H1 (cell line): ENCODE data around the gene LRP5. TPM values are rescaled to one million over a fixed set of nuclear protein-coding genes. Genes with fewer than 3 reads are reported as not detected.

Experiments
- CTCF ChIA-PET: fragments of 300-600 bp; sonication (Branson Sonifier 250); formaldehyde crosslinking; loops from one replicate; lab custom pipeline; 2021; ENCODE audit not compliant: partially characterized antibody; lab: Charles Lee
- POLR2A ChIA-PET: fragments of 300-600 bp; sonication (Branson Sonifier 250); formaldehyde crosslinking; loops from one replicate; lab custom pipeline; 2021; ENCODE audit warnings: inconsistent platforms; ENCODE audit not compliant: partially characterized antibody; lab: Charles Lee
- DNase-seq, 2 experiments: peaks; one replicate each; pipeline versions ENCODE4 v3.0.0 to v3.0.0-alpha.2; 2010 to 2022; ENCODE audit warnings: low spot score in 2 of 2, low read depth in 1 of 2, mixed read lengths in 1 of 2
- FAIRE-seq: peaks from 2 replicates; lab custom pipeline; 2011; peaks lifted over from hg19 to GRCh38; lab: Jason Lieb, UNC
- H2AFZ ChIP-seq: 2 replicates; pipeline ENCODE4 v1.8.1; 2012; ENCODE audit warnings: low read length, inconsistent platforms
- H2AK5ac ChIP-seq: 2 replicates; pipeline ENCODE4 v1.6.1; 2013; ENCODE audit warnings: low read depth, low read length
- H2BK120ac ChIP-seq: replicated peaks from 2 replicates; pipeline ENCODE3; 2013; ENCODE audit warnings: low read depth, low read length, inconsistent platforms
- H2BK12ac ChIP-seq: 2 replicates; pipeline ENCODE4 v1.6.1; 2013; ENCODE audit warnings: low read depth, low read length
- H2BK15ac ChIP-seq: 2 replicates; pipeline ENCODE4 v1.6.1; 2013; ENCODE audit warnings: low read length
- H2BK20ac ChIP-seq: 2 replicates; pipeline ENCODE4 v1.6.1; 2013; ENCODE audit warnings: low read length
- H2BK5ac ChIP-seq: 2 replicates; pipeline ENCODE4 v1.6.1; 2013; ENCODE audit warnings: low read depth, low read length
- H3K14ac ChIP-seq: 2 replicates; pipeline ENCODE4 v1.6.1; 2013; ENCODE audit warnings: inconsistent platforms; ENCODE audit not compliant: insufficient read length
- H3K18ac ChIP-seq: 2 replicates; pipeline ENCODE4 v1.6.1; 2013; ENCODE audit warnings: low read length; ENCODE audit errors: extremely low read depth
- H3K23ac ChIP-seq: 2 replicates; pipeline ENCODE4 v1.6.1; 2013; ENCODE audit warnings: inconsistent platforms; ENCODE audit not compliant: insufficient read length
- H3K23me2 ChIP-seq: 2 replicates; pipeline ENCODE4 v1.6.1; 2013; ENCODE audit warnings: low read depth, low read length
- H3K27ac ChIP-seq: 2 replicates; pipeline ENCODE4 v1.6.1; 2011; ENCODE audit warnings: low read depth, low read length, inconsistent platforms
- H3K27me3 ChIP-seq, 4 experiments: replicated peaks in 1 of 4; 1 replicate in 1 of 4; 2 replicates in 3 of 4; pipeline versions ENCODE4 v1.6.1 to v1.8.1; 2011 to 2013; ENCODE audit warnings: low read length in 3 of 4, mild to moderate bottlenecking in 3 of 4, inconsistent platforms in 2 of 4, mixed read lengths in 2 of 4, moderate library complexity in 1 of 4; ENCODE audit not compliant: control insufficient read depth in 3 of 4, insufficient read depth in 3 of 4; ENCODE audit errors: extremely low read depth in 1 of 4
- H3K36me3 ChIP-seq, 4 experiments: 2 replicates each; pipeline versions ENCODE4 v1.6.1 to v1.8.1; 2011 to 2013; ENCODE audit warnings: mild to moderate bottlenecking in 4 of 4, low read length in 3 of 4, moderate library complexity in 2 of 4, control low read depth in 1 of 4, inconsistent platforms in 1 of 4; ENCODE audit not compliant: insufficient read depth in 4 of 4, control insufficient read depth in 2 of 4
- H3K4ac ChIP-seq: replicated peaks from 2 replicates; pipeline ENCODE3; 2013; ENCODE audit warnings: low read length, low read depth, mixed read lengths, inconsistent platforms; ENCODE audit not compliant: insufficient read length
- H3K4me1 ChIP-seq, 4 experiments: replicated peaks in 1 of 4; 1 replicate in 1 of 4; 2 replicates in 3 of 4; pipeline versions ENCODE4 v1.6.1 to v1.8.1; 2011 to 2013; ENCODE audit warnings: low read length in 3 of 4, inconsistent platforms in 2 of 4, mixed read lengths in 1 of 4; ENCODE audit not compliant: insufficient read depth in 4 of 4, control insufficient read depth in 3 of 4
- H3K4me2 ChIP-seq, 2 experiments: 2 replicates each; pipeline versions ENCODE4 v1.6.1 to v1.8.1; 2011 to 2013; ENCODE audit warnings: low read depth in 2 of 2, low read length in 2 of 2, control low read depth in 1 of 2, inconsistent platforms in 1 of 2, mild to moderate bottlenecking in 1 of 2; ENCODE audit not compliant: insufficient read depth in 1 of 2
- H3K4me3 ChIP-seq, 4 experiments: fragments of 200-600, 300-600 bp in 1 of 4; sonication (generic), shearing (Covaris generic), sonication (Bioruptor Twin) in 1 of 4; 2 replicates each; pipeline versions ENCODE4 v1.5.1 to v1.8.1; 2011 to 2016; ENCODE audit warnings: low read length in 4 of 4, low read depth in 3 of 4, control low read depth in 2 of 4, inconsistent platforms in 2 of 4, mild to moderate bottlenecking in 2 of 4, mixed read lengths in 1 of 4, moderate library complexity in 1 of 4; ENCODE audit not compliant: insufficient read depth in 2 of 4; ENCODE audit errors: extremely low read depth in 1 of 4
- H3K56ac ChIP-seq: replicated peaks from 2 replicates; pipeline ENCODE3; 2013; ENCODE audit warnings: low read depth, mild to moderate bottlenecking, mixed read lengths, low read length, inconsistent platforms; ENCODE audit not compliant: insufficient read length
- H3K79me1 ChIP-seq: 2 replicates; pipeline ENCODE4 v1.6.1; 2013; ENCODE audit warnings: low read depth, low read length, control low read depth
- H3K79me2 ChIP-seq, 2 experiments: 2 replicates each; pipeline versions ENCODE4 v1.6.1 to v1.8.1; 2012 to 2013; ENCODE audit warnings: low read length in 2 of 2, mild to moderate bottlenecking in 2 of 2, inconsistent platforms in 1 of 2; ENCODE audit not compliant: insufficient read depth in 2 of 2, control insufficient read depth in 1 of 2
- H3K9ac ChIP-seq, 4 experiments: replicated peaks in 1 of 4; 1 replicate in 1 of 4; 2 replicates in 3 of 4; pipeline versions ENCODE4 v1.6.1 to v1.8.1; 2011 to 2013; ENCODE audit warnings: low read depth in 3 of 4, low read length in 3 of 4, control low read depth in 2 of 4, mild to moderate bottlenecking in 2 of 4, moderate library complexity in 2 of 4, inconsistent platforms in 1 of 4; ENCODE audit errors: extremely low read depth in 1 of 4
- H3K9me3 ChIP-seq, 2 experiments: 2 replicates each; pipeline versions ENCODE4 v1.6.1 to v1.8.1; 2012 to 2013; ENCODE audit warnings: mild to moderate bottlenecking in 2 of 2, moderate library complexity in 2 of 2, control low read depth in 1 of 2, inconsistent platforms in 1 of 2, low read depth in 1 of 2, low read length in 1 of 2, mixed read lengths in 1 of 2; ENCODE audit not compliant: insufficient read depth in 2 of 2
- H4K20me1 ChIP-seq, 2 experiments: replicated peaks in 1 of 2; 2 replicates each; pipeline versions ENCODE3 to v1.8.1; 2011 to 2013; ENCODE audit warnings: inconsistent platforms in 2 of 2, low read length in 2 of 2, mild to moderate bottlenecking in 1 of 2; ENCODE audit not compliant: insufficient read depth in 2 of 2, control insufficient read depth in 1 of 2
- H4K5ac ChIP-seq: 2 replicates; pipeline ENCODE4 v1.6.1; 2013; ENCODE audit warnings: low read length, low read depth, mixed read lengths, inconsistent platforms; ENCODE audit not compliant: insufficient read length
- H4K8ac ChIP-seq: 2 replicates; pipeline ENCODE4 v1.8.0; 2013; ENCODE audit warnings: mild to moderate bottlenecking, moderate library complexity, low read length, inconsistent platforms; ENCODE audit not compliant: insufficient read depth; ENCODE audit errors: extremely low read depth
- H4K91ac ChIP-seq: replicated peaks from 2 replicates; pipeline ENCODE3; 2013; ENCODE audit warnings: low read length, mixed read lengths, inconsistent platforms; ENCODE audit not compliant: insufficient read length
- CEBPB ChIP-seq: IDR thresholded peaks from 2 replicates; pipeline ENCODE4 v1.6.1; 2012; ENCODE audit warnings: low read depth, low read length
- CHD2 ChIP-seq: IDR thresholded peaks from 2 replicates; pipeline ENCODE4 v1.6.1; 2012; ENCODE audit warnings: low read length, improper control_type of control experiment
- CREB1 ChIP-seq: IDR thresholded peaks from 2 replicates; pipeline ENCODE4 v1.6.1; 2012; ENCODE audit warnings: inconsistent platforms
- CTBP2 ChIP-seq: IDR thresholded peaks from 2 replicates; pipeline ENCODE4 v1.7.0; 2011; ENCODE audit warnings: borderline replicate concordance, mild to moderate bottlenecking, moderate library complexity, mixed read lengths, low read length; ENCODE audit not compliant: insufficient read depth, insufficient read length
- EZH2 ChIP-seq: fragments of 200-600 bp; sonication (generic); IDR thresholded peaks from 2 replicates; pipeline ENCODE4 v1.7.1; 2012; ENCODE audit warnings: low read depth, mild to moderate bottlenecking, moderate library complexity, low read length, inconsistent platforms; ENCODE audit not compliant: severe bottlenecking
- JUN ChIP-seq: IDR thresholded peaks from 2 replicates; pipeline ENCODE4 v1.6.1; 2011; ENCODE audit warnings: low read depth, mild to moderate bottlenecking, improper control_type of control experiment, low read length
- KDM4A ChIP-seq: IDR thresholded peaks from one replicate; pipeline ENCODE4 v1.7.1; 2012; ENCODE audit warnings: low read depth, mild to moderate bottlenecking, moderate library complexity, low read length, inconsistent platforms; ENCODE audit not compliant: severe bottlenecking
- KDM5A ChIP-seq: fragments of 200-600 bp; IDR thresholded peaks from 2 replicates; pipeline ENCODE4 v1.7.1; 2012; ENCODE audit warnings: mild to moderate bottlenecking, low read length, inconsistent platforms, mixed read lengths
- NANOG ChIP-seq: IDR thresholded peaks from 2 replicates; pipeline ENCODE4 v1.6.1; 2011; ENCODE audit warnings: low read length, low read depth, mild to moderate bottlenecking, inconsistent platforms; ENCODE audit not compliant: insufficient read depth, poor library complexity, severe bottlenecking
- RBBP5 ChIP-seq: IDR thresholded peaks from 2 replicates; pipeline ENCODE4 v1.7.1; 2012; ENCODE audit warnings: low read depth, mild to moderate bottlenecking, inconsistent platforms, low read length, moderate library complexity, borderline replicate concordance
- SP2 ChIP-seq: IDR thresholded peaks from 2 replicates; pipeline ENCODE4 v1.6.1; 2012; ENCODE audit warnings: mild to moderate bottlenecking, low read length, inconsistent platforms
- SP4 ChIP-seq: IDR thresholded peaks from 2 replicates; pipeline ENCODE4 v1.6.1; 2012; ENCODE audit warnings: low read length, inconsistent platforms
- TAF1 ChIP-seq: IDR thresholded peaks from 2 replicates; pipeline ENCODE4 v1.6.1; 2011; ENCODE audit warnings: mild to moderate bottlenecking, low read depth, low read length
- TCF12 ChIP-seq: IDR thresholded peaks from 2 replicates; pipeline ENCODE4 v1.6.1; 2011; ENCODE audit warnings: low read depth, mild to moderate bottlenecking, low read length
- TEAD4 ChIP-seq: IDR thresholded peaks from 2 replicates; pipeline ENCODE4 v1.6.1; 2012; ENCODE audit warnings: low read depth, low read length, inconsistent platforms, mixed read lengths
- WGBS, 2 experiments: shearing (Covaris generic) in 1 of 2; methylation state at CpG; one replicate each; pipeline versions ENCODE4 v1.1.6 to v1.1.7; 2013 to 2015; ENCODE audit warnings: low lambda C conversion rate in 2 of 2, mixed read lengths in 2 of 2, inconsistent platforms in 1 of 2, low coverage in 1 of 2, missing lambda C conversion rate in 1 of 2; ENCODE audit not compliant: insufficient replicate concordance in 2 of 2, insufficient coverage in 1 of 2, insufficient read length in 1 of 2; ENCODE audit errors: extremely low coverage in 1 of 2, missing lambda C conversion rate in 1 of 2; 5-methylcytosine and 5-hydroxymethylcytosine counted together
- polyA plus RNA-seq, 7 experiments: library from polyadenylated mRNA; depleted of rRNA in 3 of 7; stranded (reverse) in 5 of 7; unstranded in 2 of 7; fragments of >200 nt in 5 of 7; fragments of 200-250 nt in 2 of 7; gene quantifications; 1 replicate in 5 of 7; 2 replicates in 1 of 7; 4 replicates in 1 of 7; pipeline versions ENCODE4 v1.2.1 to v1.2.3, GENCODE V29; 2011 to 2013; ENCODE audit warnings: missing spikeins in 2 of 7, mixed read lengths in 2 of 7
- total RNA-seq: library from RNA; stranded (reverse); fragmentation: NEBNext Ultra II Directional; extraction: Animal tissue kit (Norgen Biotek cat#: 25700); gene quantifications from 2 replicates; pipeline ENCODE4 v1.2.1, GENCODE V29; 2021

Gene LRP5
- total and polyA plus RNA-seq, 2 of the 8 experiments (the other 6 are each of a cell fraction or from before 2014, with no cell fraction given) = 19.0 to 38.9 TPM

- no peak for DNase-seq
- no peaks in the 10 kb centered on the region for H3K23me2 ChIP-seq
- no peaks in the 10 kb centered on the region for H3K27me3 ChIP-seq
- H2AK5ac ChIP-seq = no peak overlapping the region
- no peak for FAIRE-seq
- H3K14ac ChIP-seq = no peak overlapping the region
- H3K9ac ChIP-seq = no peak overlapping the region
- H3K4ac ChIP-seq = no peak overlapping the region
- no peak overlapping the region for H4K91ac ChIP-seq
- peaks cover 0 to 4% of the 10 kb centered on the region in 2 experiments for H4K20me1 ChIP-seq
- H4K5ac ChIP-seq = no peak overlapping the region
- H3K27ac ChIP-seq = no peak overlapping the region
- H3K79me2 ChIP-seq = no peaks in the 10 kb centered on the region
- no peak overlapping the region for H4K8ac ChIP-seq
- H2BK15ac ChIP-seq = no peak overlapping the region
- no peak overlapping the region for H2BK5ac ChIP-seq
- no peak overlapping the region for H2BK20ac ChIP-seq
- no peak overlapping the region for H2AFZ ChIP-seq
- no peak overlapping the region for H2BK12ac ChIP-seq
- no peak overlapping the region for H3K18ac ChIP-seq
- POLR2A ChIA-PET = interaction anchor here (0.6 kb wide), 1 partner anchor 42 kb away, joined by 3 read pairs; no protein-coding TSS in a partner anchor
- no peaks in the 10 kb centered on the region for H3K79me1 ChIP-seq
- H2BK120ac ChIP-seq = no peak overlapping the region
- H3K36me3 ChIP-seq = peaks cover 9 to 31% (median 26%) of the 10 kb centered on the region in 4 experiments; a peak in 7 of 8 replicates
- CTCF ChIA-PET = no interaction called here
- H3K4me1 ChIP-seq = no peaks in the 10 kb centered on the region
- no peak overlapping the region for H3K23ac ChIP-seq
- H3K56ac ChIP-seq = no peak overlapping the region
- H3K4me3 ChIP-seq = no peak overlapping the region
- no peak overlapping the region for H3K4me2 ChIP-seq
- no peaks in the 10 kb centered on the region for H3K9me3 ChIP-seq
- WGBS, 2 experiments = 90% methylated on average over 30 of the region's 30 CpGs; no CpG with 5 or more reads in 1 of the 2 experiments
- TF ChIP-seq TEAD4 = no peak
- no peak for TF ChIP-seq CEBPB
- no peak for TF ChIP-seq CTBP2
- no peak for TF ChIP-seq TCF12
- TF ChIP-seq EZH2 = no peak
- TF ChIP-seq TAF1 = no peak
- no peak for TF ChIP-seq CHD2
- TF ChIP-seq NANOG = no peak
- TF ChIP-seq RBBP5 = no peak
- no peak for TF ChIP-seq CREB1
- TF ChIP-seq KDM4A = no peak
- TF ChIP-seq JUN = no peak
- TF ChIP-seq SP4 = no peak
- TF ChIP-seq SP2 = no peak
- no peak for TF ChIP-seq KDM5A
These were observed 97.5 kb downstream of the LRP5 start for GRCh38 chr11:68409748-68410344.
